Activated B cell treated with CpG ODN at 0.5 μM for 24 hours (primary cell): ENCODE results near the gene SMIM34. TPM values are rescaled to one million over a fixed set of nuclear protein-coding genes. Genes with fewer than 3 reads are reported as not detected.
"Not testable (repeated sequence)": the region's sequence is repeated elsewhere in the genome, so short reads cannot be mapped to it uniquely, and the experiment has no call there.

ENCODE experiments used
- ATAC-seq: fragments of 200-7000 bp; cut with Tn5 transposase; one replicate; pipeline ENCODE4 v1.10.0; 2021; ENCODE audit warnings: low read depth, mild to moderate bottlenecking, moderate library complexity
- CTCF ChIA-PET: fragments of 350-600 bp; sonication (Branson Sonifier 250); formaldehyde crosslinking; loops from one replicate; lab custom pipeline; 2021; ENCODE audit warnings: antibody characterized with exemption; lab: Charles Lee
- POLR2A ChIA-PET: fragments of 350-600 bp; sonication (Branson Sonifier 250); formaldehyde crosslinking; loops from one replicate; lab custom pipeline; 2021; ENCODE audit warnings: antibody characterized with exemption; lab: Charles Lee
- DNase-seq: peaks from one replicate; pipeline ENCODE4 v3.0.0; 2022
- H3K27ac Mint-ChIP-seq: one replicate; pipeline ENCODE4 v1.8.0; 2020; ENCODE audit warnings: mixed read lengths
- H3K27me3 Mint-ChIP-seq: one replicate; pipeline ENCODE4 v1.8.0; 2021; ENCODE audit warnings: mixed read lengths
- H3K36me3 Mint-ChIP-seq: one replicate; pipeline ENCODE4 v1.8.0; 2021; ENCODE audit warnings: low read depth, mixed read lengths
- H3K4me1 Mint-ChIP-seq: one replicate; pipeline ENCODE4 v1.8.0; 2021; ENCODE audit warnings: mixed read lengths
- H3K4me3 Mint-ChIP-seq: one replicate; pipeline ENCODE4 v1.8.0; 2020; ENCODE audit warnings: mild to moderate bottlenecking, mixed read lengths
- H3K9me3 Mint-ChIP-seq: one replicate; pipeline ENCODE4 v1.8.0; 2020; ENCODE audit warnings: mixed read lengths
- intact Hi-C: fragments of 100-400 bp; cut with micrococcal nuclease; formaldehyde crosslinking; loops from one replicate; pipeline ENCODE4 v1.15.1; 2024
- total RNA-seq: library from RNA; stranded (reverse); gene quantifications from 2 replicates; pipeline ENCODE4 v1.2.3, GENCODE V29; 2022

SMIM34 gene
- total RNA-seq = not detected in 2 replicates

GRCh38 chr21:34423805-34424204 lies at the start of gene SMIM34:
Gene SMIM34, minus strand, starts transcription at chr21:34423951. Its CDS starts 112 bp downstream, at chr21:34423839.
- H3K36me3 Mint-ChIP-seq, H3K27ac Mint-ChIP-seq, intact Hi-C loops, H3K27me3 Mint-ChIP-seq, H3K9me3 Mint-ChIP-seq, H3K4me3 Mint-ChIP-seq, H3K4me1 Mint-ChIP-seq, CTCF ChIA-PET, ATAC-seq, POLR2A ChIA-PET, DNase-seq: not testable (repeated sequence)

- H3K27ac Mint-ChIP-seq, CTCF ChIA-PET, intact Hi-C loops, DNase-seq, H3K4me1 Mint-ChIP-seq, H3K36me3 Mint-ChIP-seq, H3K9me3 Mint-ChIP-seq, H3K4me3 Mint-ChIP-seq, ATAC-seq, POLR2A ChIA-PET, H3K27me3 Mint-ChIP-seq: not testable (repeated sequence)
These were observed 43.6 kb upstream of the SMIM34 start for GRCh38 chr21:34467333-34467732.

GRCh38 chr21:34459426-34459825 lies 35.7 kb upstream of the SMIM34 start:
- DNase-seq, H3K4me3 Mint-ChIP-seq, POLR2A ChIA-PET, H3K27me3 Mint-ChIP-seq, H3K4me1 Mint-ChIP-seq, ATAC-seq, H3K36me3 Mint-ChIP-seq, H3K9me3 Mint-ChIP-seq, H3K27ac Mint-ChIP-seq, CTCF ChIA-PET, intact Hi-C loops: not testable (repeated sequence)

- ATAC-seq, H3K4me1 Mint-ChIP-seq, H3K4me3 Mint-ChIP-seq, intact Hi-C loops, DNase-seq, H3K9me3 Mint-ChIP-seq, POLR2A ChIA-PET, H3K27ac Mint-ChIP-seq, H3K36me3 Mint-ChIP-seq, CTCF ChIA-PET, H3K27me3 Mint-ChIP-seq: not testable (repeated sequence)
These were observed 34.5 kb upstream of the SMIM34 start for GRCh38 chr21:34458266-34458665.

- H3K4me3 Mint-ChIP-seq, H3K27ac Mint-ChIP-seq, H3K36me3 Mint-ChIP-seq, POLR2A ChIA-PET, H3K27me3 Mint-ChIP-seq, H3K9me3 Mint-ChIP-seq, ATAC-seq, H3K4me1 Mint-ChIP-seq, intact Hi-C loops, CTCF ChIA-PET, DNase-seq: not testable (repeated sequence)
These were observed 32.4 kb upstream of the SMIM34 start for GRCh38 chr21:34456180-34456579.

- CTCF ChIA-PET, H3K9me3 Mint-ChIP-seq, H3K36me3 Mint-ChIP-seq, H3K27ac Mint-ChIP-seq, POLR2A ChIA-PET, H3K4me1 Mint-ChIP-seq, H3K27me3 Mint-ChIP-seq, DNase-seq, H3K4me3 Mint-ChIP-seq, ATAC-seq, intact Hi-C loops: not testable (repeated sequence)
These were observed 31.9 kb upstream of the SMIM34 start for GRCh38 chr21:34455628-34456027.

GRCh38 chr21:34447018-34447417 lies 23.3 kb upstream of the SMIM34 start:
- ATAC-seq, intact Hi-C loops, H3K4me1 Mint-ChIP-seq, CTCF ChIA-PET, H3K36me3 Mint-ChIP-seq, H3K27me3 Mint-ChIP-seq, H3K9me3 Mint-ChIP-seq, POLR2A ChIA-PET, DNase-seq, H3K27ac Mint-ChIP-seq, H3K4me3 Mint-ChIP-seq: not testable (repeated sequence)

GRCh38 chr21:34443486-34443885 lies 19.7 kb upstream of the SMIM34 start:
- H3K4me1 Mint-ChIP-seq, H3K27ac Mint-ChIP-seq, H3K27me3 Mint-ChIP-seq, DNase-seq, ATAC-seq, CTCF ChIA-PET, H3K4me3 Mint-ChIP-seq, POLR2A ChIA-PET, H3K36me3 Mint-ChIP-seq, intact Hi-C loops, H3K9me3 Mint-ChIP-seq: not testable (repeated sequence)

GRCh38 chr21:34429710-34430109 lies 6.0 kb upstream of the SMIM34 start:
- POLR2A ChIA-PET, H3K27me3 Mint-ChIP-seq, ATAC-seq, H3K36me3 Mint-ChIP-seq, H3K27ac Mint-ChIP-seq, H3K4me3 Mint-ChIP-seq, CTCF ChIA-PET, H3K4me1 Mint-ChIP-seq, intact Hi-C loops, H3K9me3 Mint-ChIP-seq, DNase-seq: not testable (repeated sequence)

- DNase-seq, H3K27ac Mint-ChIP-seq, H3K36me3 Mint-ChIP-seq, H3K27me3 Mint-ChIP-seq, H3K4me3 Mint-ChIP-seq, CTCF ChIA-PET, ATAC-seq, H3K9me3 Mint-ChIP-seq, POLR2A ChIA-PET, intact Hi-C loops, H3K4me1 Mint-ChIP-seq: not testable (repeated sequence)
These were observed 4.7 kb upstream of the SMIM34 start for GRCh38 chr21:34428441-34428840.

- DNase-seq, POLR2A ChIA-PET, H3K4me3 Mint-ChIP-seq, H3K27me3 Mint-ChIP-seq, H3K36me3 Mint-ChIP-seq, H3K27ac Mint-ChIP-seq, H3K4me1 Mint-ChIP-seq, CTCF ChIA-PET, ATAC-seq, H3K9me3 Mint-ChIP-seq, intact Hi-C loops: not testable (repeated sequence)
These were observed 3.6 kb upstream of the SMIM34 start for GRCh38 chr21:34427339-34427738.

- CTCF ChIA-PET, H3K27ac Mint-ChIP-seq, POLR2A ChIA-PET, DNase-seq, intact Hi-C loops, H3K4me1 Mint-ChIP-seq, H3K4me3 Mint-ChIP-seq, H3K9me3 Mint-ChIP-seq, ATAC-seq, H3K36me3 Mint-ChIP-seq, H3K27me3 Mint-ChIP-seq: not testable (repeated sequence)
These were observed 6.2 kb downstream of the SMIM34 start for GRCh38 chr21:34417448-34418077.

GRCh38 chr21:34407294-34407693 lies 16.5 kb downstream of the SMIM34 start:
- H3K4me1 Mint-ChIP-seq, H3K9me3 Mint-ChIP-seq, H3K4me3 Mint-ChIP-seq, intact Hi-C loops, H3K27ac Mint-ChIP-seq, H3K36me3 Mint-ChIP-seq, DNase-seq, H3K27me3 Mint-ChIP-seq, CTCF ChIA-PET, POLR2A ChIA-PET, ATAC-seq: not testable (repeated sequence)
